AG09309 (cell line): Measurements from ENCODE around the gene VWA1.
A peak's percentile ranks its signal among the peaks of the same experiment; 100 is the strongest.
"Not testable (repeated sequence)": the region's sequence is repeated elsewhere in the genome, so short reads cannot be mapped to it uniquely, and the experiment has no call there.

Source experiments
- DNase-seq: peaks from one replicate; pipeline ENCODE4 v3.0.0-alpha.2; 2010; ENCODE audit warnings: low read depth
- H3K4me3 ChIP-seq: 2 replicates; pipeline ENCODE4 v1.5.1; 2011; ENCODE audit warnings: mild to moderate bottlenecking, low read depth, low read length, moderate library complexity; ENCODE audit not compliant: control insufficient read depth
- CTCF ChIP-seq: IDR thresholded peaks from 2 replicates; pipeline ENCODE4 v1.5.1; 2011; ENCODE audit warnings: mild to moderate bottlenecking, low read depth, low read length, inconsistent platforms; ENCODE audit not compliant: insufficient read depth, control insufficient read depth; ENCODE audit errors: missing control alignments

The VWA1 gene

GRCh38 chr1:1471389-1472052 is 36.0 kb downstream of the VWA1 start, which contains the start of gene ATAD3B:
TSS of gene ATAD3B (plus strand) at chr1:1471765. CDS start at chr1:1471885, 120 bp downstream.
- peak; percentile 43 for DNase-seq
- peak within 1 kb of the TSS; percentile 57 for H3K4me3 ChIP-seq

GRCh38 chr1:1472053-1472876 is 36.8 kb downstream of the VWA1 start:
- H3K4me3 ChIP-seq, result peak overlapping the region; percentile 57
- DNase-seq, result not testable (repeated sequence)

More at GRCh38 chr1:1471389-1472052, 36.0 kb downstream of the VWA1 start, which contains the start of gene ATAD3B:
- TF ChIP-seq CTCF, result no peak

- H3K4me3 ChIP-seq, DNase-seq: not testable (repeated sequence)
Measured at GRCh38 chr1:1476011-1476410, 40.5 kb downstream of the VWA1 start.

GRCh38 chr1:1477206-1477605 is 41.7 kb downstream of the VWA1 start:
- TF ChIP-seq CTCF, result no peak
- no peak overlapping the region for H3K4me3 ChIP-seq
- no peak for DNase-seq

- DNase-seq, result no peak
- TF ChIP-seq CTCF, result no peak
- H3K4me3 ChIP-seq, result no peak overlapping the region
Measured at GRCh38 chr1:1479547-1480487, 44.3 kb downstream of the VWA1 start.

GRCh38 chr1:1480488-1480867 is 45.0 kb downstream of the VWA1 start:
- H3K4me3 ChIP-seq, DNase-seq: not testable (repeated sequence)

- DNase-seq, result not testable (repeated sequence)
Measured at GRCh38 chr1:1481811-1482210, 46.3 kb downstream of the VWA1 start.

GRCh38 chr1:1482856-1483255 is 47.4 kb downstream of the VWA1 start:
- TF ChIP-seq CTCF, result no peak
- no peak for DNase-seq

More at GRCh38 chr1:1481811-1482210, 46.3 kb downstream of the VWA1 start:
- not testable (repeated sequence) for H3K4me3 ChIP-seq

More at GRCh38 chr1:1482856-1483255, 47.4 kb downstream of the VWA1 start:
- H3K4me3 ChIP-seq, result no peak overlapping the region
